ENCODE measurements around the gene MYO18B.

Gene MYO18B

GRCh38 chr22:25956801-25957200, 214.8 kb downstream of the MYO18B start:
- Histone ChIP-seq H3K9me3 (replicated peaks; ENCODE audit: insufficient read depth, low read length) (no peaks in the 10 kb centered on the region), H4K20me1 (ENCODE audit: insufficient read depth, low read length) (no peaks in the 10 kb centered on the region), H3F3A (ENCODE audit: insufficient read depth, low read length) (no peaks in the 10 kb centered on the region), H3K27ac (ENCODE audit: low read length) (no peak overlapping the region), H3K9me2 (replicated peaks; ENCODE audit: insufficient read depth, low read length) (no peaks in the 10 kb centered on the region), H3K4me1 (ENCODE audit: low read length) (no peaks in the 10 kb centered on the region), H3K27me3 (replicated peaks; ENCODE audit: insufficient read depth, low read length) (peaks cover 39% of the 10 kb centered on the region), H3K4me3 (ENCODE audit: low read length) (no peak overlapping the region), H3K79me2 (ENCODE audit: low read length) (no peaks in the 10 kb centered on the region), H3K36me3 (replicated peaks; ENCODE audit: insufficient read depth, low read length) (no peaks in the 10 kb centered on the region), H3K9ac (ENCODE audit: low read length) (no peak overlapping the region), H2AFZ (ENCODE audit: low read length) (no peak overlapping the region), H3K4me2 (ENCODE audit: low read depth, low read length) (no peak overlapping the region)
- TF ChIP-seq EZH2phosphoT487 (IDR thresholded peaks at IDR 0.05; ENCODE audit: low read length) (no peak), CTCF (IDR thresholded peaks at IDR 0.05; ENCODE audit: low read length) (no peak), EZH2 (optimal IDR thresholded peaks at IDR 0.05; ENCODE audit: low read depth, low read length) (no peak)
- no peak for DNase-seq

GRCh38 chr22:25959818-25960774, 218.1 kb downstream of the MYO18B start:
- Histone ChIP-seq H3K27ac (ENCODE audit: low read length) (no peak overlapping the region), H3K4me1 (ENCODE audit: low read length) (no peaks in the 10 kb centered on the region), H3K36me3 (replicated peaks; ENCODE audit: insufficient read depth, low read length) (no peaks in the 10 kb centered on the region), H3K9me2 (replicated peaks; ENCODE audit: insufficient read depth, low read length) (no peaks in the 10 kb centered on the region), H3K9ac (ENCODE audit: low read length) (no peak overlapping the region), H3K9me3 (replicated peaks; ENCODE audit: insufficient read depth, low read length) (no peaks in the 10 kb centered on the region), H3F3A (ENCODE audit: insufficient read depth, low read length) (no peaks in the 10 kb centered on the region), H4K20me1 (ENCODE audit: insufficient read depth, low read length) (no peaks in the 10 kb centered on the region), H3K79me2 (ENCODE audit: low read length) (no peaks in the 10 kb centered on the region), H3K27me3 (replicated peaks; ENCODE audit: insufficient read depth, low read length) (peaks cover 26% of the 10 kb centered on the region), H3K4me2 (ENCODE audit: low read depth, low read length) (no peak overlapping the region), H3K4me3 (ENCODE audit: low read length) (no peak overlapping the region), H2AFZ (ENCODE audit: low read length) (no peak overlapping the region)
- TF ChIP-seq EZH2phosphoT487 (IDR thresholded peaks at IDR 0.05; ENCODE audit: low read length), result no peak
- TF ChIP-seq EZH2 (optimal IDR thresholded peaks at IDR 0.05; ENCODE audit: low read depth, low read length), result no peak
- TF ChIP-seq CTCF (IDR thresholded peaks at IDR 0.05; ENCODE audit: low read length), result no peak
- no peak for DNase-seq

- H3K4me2 ChIP-seq (ENCODE audit: low read depth, low read length), result no peak overlapping the region
- H3K9ac ChIP-seq (ENCODE audit: low read length), result no peak overlapping the region
- peaks cover 19% of the 10 kb centered on the region; the same call in 1 of the 2 replicates for H3K27me3 ChIP-seq (replicated peaks; ENCODE audit: insufficient read depth, low read length)
- no peaks in the 10 kb centered on the region for H3K9me3 ChIP-seq (replicated peaks; ENCODE audit: insufficient read depth, low read length)
- no peak for DNase-seq
- H3K4me1 ChIP-seq (ENCODE audit: low read length), result peaks cover 9% of the 10 kb centered on the region
- H3K79me2 ChIP-seq (ENCODE audit: low read length), result no peaks in the 10 kb centered on the region
- H2AFZ ChIP-seq (ENCODE audit: low read length), result no peak overlapping the region
- H3K4me3 ChIP-seq (ENCODE audit: low read length), result no peak overlapping the region
- H3F3A ChIP-seq (ENCODE audit: insufficient read depth, low read length), result no peaks in the 10 kb centered on the region
- no peaks in the 10 kb centered on the region for H3K36me3 ChIP-seq (replicated peaks; ENCODE audit: insufficient read depth, low read length)
- no peak overlapping the region for H3K27ac ChIP-seq (ENCODE audit: low read length)
- no peaks in the 10 kb centered on the region for H4K20me1 ChIP-seq (ENCODE audit: insufficient read depth, low read length)
- TF ChIP-seq EZH2 (optimal IDR thresholded peaks at IDR 0.05; ENCODE audit: low read depth, low read length) (no peak), CTCF (IDR thresholded peaks at IDR 0.05; ENCODE audit: low read length) (no peak), EZH2phosphoT487 (IDR thresholded peaks at IDR 0.05; ENCODE audit: low read length) (no peak)
- H3K9me2 ChIP-seq (replicated peaks; ENCODE audit: insufficient read depth, low read length), result no peaks in the 10 kb centered on the region
Observed at GRCh38 chr22:25961699-25962098, 219.7 kb downstream of the MYO18B start.
